BJ (cell line): ENCODE data around the gene SREBF1. TPM values are rescaled to one million over a fixed set of nuclear protein-coding genes. Genes with fewer than 3 reads are reported as not detected.

Experiments
- CTCF ChIA-PET: fragments of 350-600 bp; formaldehyde crosslinking; extraction: SDS; loops from one replicate; lab custom pipeline; 2021; ENCODE audit warnings: antibody characterized with exemption, inconsistent platforms; lab: Yijun Ruan, JAX
- POLR2A ChIA-PET: fragments of 300-600 bp; sonication (Branson Sonifier 250); formaldehyde crosslinking; extraction: SDS; loops from one replicate; lab custom pipeline; 2021; ENCODE audit warnings: antibody characterized with exemption; lab: Charles Lee
- DNase-seq: peaks from one replicate; pipeline ENCODE4 v3.0.0-alpha.2; 2011; ENCODE audit warnings: low read depth
- H3K27me3 ChIP-seq: 2 replicates; pipeline ENCODE4 v1.6.0; 2011; ENCODE audit warnings: low read length; ENCODE audit not compliant: control insufficient read depth, insufficient read depth
- H3K36me3 ChIP-seq: 2 replicates; pipeline ENCODE4 v1.5.1; 2011; ENCODE audit warnings: low read length; ENCODE audit not compliant: control insufficient read depth, insufficient read depth
- H3K4me3 ChIP-seq: 2 replicates; pipeline ENCODE4 v1.5.1; 2011; ENCODE audit warnings: low read depth, mild to moderate bottlenecking, control low read depth, low read length
- CTCF ChIP-seq: IDR thresholded peaks from 2 replicates; pipeline ENCODE4 v1.5.1; 2011; ENCODE audit warnings: low read depth, mild to moderate bottlenecking, control low read depth, inconsistent platforms, low read length, moderate library complexity; ENCODE audit not compliant: insufficient read depth
- polyA plus RNA-seq: library from polyadenylated mRNA; depleted of rRNA; stranded (reverse); fragments of >200 nt; gene quantifications from 2 replicates; pipeline ENCODE4 v1.2.3, GENCODE V29; 2011

Gene SREBF1
- polyA plus RNA-seq, 1 experiment, result 27.7 TPM

- DNase-seq, result no peak
- Histone ChIP-seq H3K4me3 (no peak overlapping the region), H3K27me3 (no peaks in the 10 kb centered on the region), H3K36me3 (peaks cover 11% of the 10 kb centered on the region)
- POLR2A ChIA-PET, result no interaction called here
- CTCF ChIA-PET, result interaction anchor here (1.0 to 1.3 kb wide), 5 partner anchors 11 to 193 kb away, joined by 3 to 4 read pairs (median 3); no protein-coding TSS in a partner anchor
- TF ChIP-seq CTCF, result no peak
Observed at GRCh38 chr17:17873450-17873991, 36.7 kb upstream of the SREBF1 start.

GRCh38 chr17:17872547-17873345 is 36.0 kb upstream of the SREBF1 start:
- Histone ChIP-seq H3K36me3 (peaks cover 13% of the 10 kb centered on the region), H3K4me3 (no peak overlapping the region), H3K27me3 (no peaks in the 10 kb centered on the region)
- ChIA-PET POLR2A (no interaction called here), CTCF (interaction anchor here (1.0 kb wide), 1 partner anchor 15 kb away, joined by 3 read pairs; no protein-coding TSS in a partner anchor)
- TF ChIP-seq CTCF, result no peak
- no peak for DNase-seq

DNA sequence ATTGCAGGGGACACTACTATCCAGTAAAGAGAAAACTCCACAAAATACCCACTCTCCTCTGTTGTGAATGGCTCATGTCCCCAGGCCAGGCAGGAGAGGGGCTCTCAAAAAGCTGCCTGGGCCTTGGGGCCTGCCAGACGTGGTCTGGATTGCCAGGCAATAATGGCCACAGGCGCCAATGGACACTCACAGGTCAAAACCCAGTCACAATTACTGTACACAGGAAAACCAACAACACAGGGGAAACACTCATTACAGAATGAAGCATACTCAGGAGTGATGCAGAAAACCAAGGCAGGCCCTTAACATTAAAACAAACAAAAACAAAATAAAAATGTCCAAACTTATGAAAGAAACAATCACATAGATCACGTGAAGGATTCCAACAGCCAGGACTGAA is 35.1 kb upstream of the SREBF1 start:
- Histone ChIP-seq H3K4me3 (no peak overlapping the region), H3K36me3 (peaks cover 19% of the 10 kb centered on the region), H3K27me3 (no peaks in the 10 kb centered on the region)
- no peak for TF ChIP-seq CTCF
- CTCF ChIA-PET, result no interaction called here
- no peak for DNase-seq
- POLR2A ChIA-PET, result no interaction called here

- H3K27me3 ChIP-seq, result no peaks in the 10 kb centered on the region
- H3K36me3 ChIP-seq, result peaks cover 21% of the 10 kb centered on the region
- ChIA-PET POLR2A (no interaction called here), CTCF (interaction anchor here (3.1 kb wide), 1 partner anchor 10 kb away, joined by 17 read pairs; no protein-coding TSS in a partner anchor)
- no peak overlapping the region for H3K4me3 ChIP-seq
- no peak for DNase-seq
- no peak for TF ChIP-seq CTCF
Observed at GRCh38 chr17:17870247-17870646, 33.5 kb upstream of the SREBF1 start.
